SK-N-SH (cell line): ENCODE measurements around the gene CPNE7. TPM values are rescaled to one million over a fixed set of nuclear protein-coding genes. Genes with fewer than 3 reads are reported as not detected.

Experiments used
- CTCF ChIA-PET: fragments of 300-600, 350-600 bp; formaldehyde crosslinking; extraction: SDS; loops from one replicate; lab custom pipeline; 2021; lab: Yijun Ruan, JAX
- POLR2A ChIA-PET: fragments of 350-600 bp; sonication (Branson Sonifier 250); formaldehyde crosslinking; extraction: SDS; loops from one replicate; lab custom pipeline; 2020; ENCODE audit warnings: antibody characterized with exemption, inconsistent platforms; lab: Yijun Ruan, JAX
- DNase-seq: peaks from one replicate; pipeline ENCODE4 v3.0.0; 2012
- H2AFZ ChIP-seq: fragments of 200-600 bp; sonication (generic); 2 replicates; pipeline ENCODE4 v1.8.1; 2016; ENCODE audit warnings: antibody characterized with exemption, mild to moderate bottlenecking, low read depth
- H3F3A ChIP-seq: fragments of 200-600 bp; sonication (generic); replicated peaks from 2 replicates; pipeline ENCODE3; 2016; ENCODE audit warnings: antibody characterized with exemption, mild to moderate bottlenecking; ENCODE audit not compliant: insufficient read depth
- H3K27ac ChIP-seq, 2 experiments: fragments of 200-500 bp in 1 of 2; fragments of 200-600 bp in 1 of 2; sonication (Bioruptor generic) in 1 of 2; sonication (generic), shearing (Covaris generic) in 1 of 2; 2 replicates each; pipeline versions ENCODE4 v1.5.1 to v1.6.1; 2014 to 2016; ENCODE audit warnings: low read depth in 2 of 2, inconsistent platforms in 1 of 2, low read length in 1 of 2, mild to moderate bottlenecking in 1 of 2, mixed read lengths in 1 of 2
- H3K27me3 ChIP-seq: fragments of 200-600 bp; sonication (generic), shearing (Covaris generic); 2 replicates; pipeline ENCODE4 v1.6.1; 2016; ENCODE audit warnings: mixed run types; ENCODE audit not compliant: insufficient read depth
- H3K36me3 ChIP-seq, 2 experiments: fragments of 200-500 bp in 1 of 2; fragments of 200-600 bp in 1 of 2; sonication (Bioruptor generic) in 1 of 2; sonication (generic) in 1 of 2; replicated peaks in 1 of 2; 2 replicates each; pipeline versions ENCODE3 to v1.5.1; 2014 to 2016; ENCODE audit warnings: low read length in 1 of 2, mild to moderate bottlenecking in 1 of 2; ENCODE audit not compliant: insufficient read depth in 2 of 2, control insufficient read depth in 1 of 2
- H3K4me1 ChIP-seq, 2 experiments: fragments of 200-500 bp in 1 of 2; fragments of 200-600 bp in 1 of 2; sonication (Bioruptor generic) in 1 of 2; sonication (generic), shearing (Covaris generic) in 1 of 2; 2 replicates each; pipeline versions ENCODE4 v1.5.1 to v1.6.1; 2014 to 2016; ENCODE audit warnings: low read depth in 1 of 2, low read length in 1 of 2, mixed run types in 1 of 2; ENCODE audit not compliant: insufficient read depth in 2 of 2, control insufficient read depth in 1 of 2
- H3K4me2 ChIP-seq: fragments of 200-600 bp; sonication (generic), shearing (Covaris generic); 2 replicates; pipeline ENCODE4 v1.6.1; 2017; ENCODE audit warnings: mixed run types
- H3K4me3 ChIP-seq, 2 experiments: fragments of 200-500 bp in 1 of 2; fragments of 200-600 bp in 1 of 2; sonication (Bioruptor generic) in 1 of 2; sonication (generic), shearing (Covaris generic) in 1 of 2; 2 replicates each; pipeline versions ENCODE4 v1.5.1 to v1.8.1; 2014 to 2016; ENCODE audit warnings: low read depth in 2 of 2, inconsistent platforms in 1 of 2, low read length in 1 of 2, mild to moderate bottlenecking in 1 of 2, mixed read lengths in 1 of 2, moderate library complexity in 1 of 2
- H3K79me2 ChIP-seq: fragments of 200-600 bp; sonication (generic); 2 replicates; pipeline ENCODE4 v1.8.1; 2017; ENCODE audit warnings: mild to moderate bottlenecking; ENCODE audit not compliant: insufficient read depth
- H3K9ac ChIP-seq: fragments of 200-600 bp; sonication (generic); 2 replicates; pipeline ENCODE4 v1.6.1; 2017; ENCODE audit warnings: mixed run types
- H3K9me2 ChIP-seq: fragments of 200-600 bp; sonication (generic); 2 replicates; pipeline ENCODE4 v1.6.1; 2017; ENCODE audit warnings: mixed run types
- H3K9me3 ChIP-seq: fragments of 200-600 bp; sonication (generic); 2 replicates; pipeline ENCODE4 v1.6.1; 2017; ENCODE audit warnings: mixed run types, mild to moderate bottlenecking, moderate library complexity
- H4K20me1 ChIP-seq: fragments of 200-600 bp; sonication (generic); 2 replicates; pipeline ENCODE4 v1.6.1; 2017; ENCODE audit warnings: mild to moderate bottlenecking, mixed run types; ENCODE audit not compliant: insufficient read depth
- ELF1 ChIP-seq: IDR thresholded peaks from 2 replicates; pipeline ENCODE4 v1.4.0; 2012
- EZH2phosphoT487 ChIP-seq: fragments of 200-600 bp; sonication (generic); IDR thresholded peaks from 2 replicates; pipeline ENCODE4 v1.6.1; 2017; ENCODE audit warnings: low read depth, mixed run types, mild to moderate bottlenecking, antibody characterized with exemption, moderate library complexity, borderline replicate concordance
- FOXJ3 ChIP-seq: sonication (generic); formaldehyde crosslinking; IDR thresholded peaks from 2 replicates; pipeline ENCODE4 v1.5.1; 2020; ENCODE audit warnings: mild to moderate bottlenecking, missing genetic modification reagents
- GATA2 ChIP-seq: sonication (generic); formaldehyde crosslinking; IDR thresholded peaks from 2 replicates; pipeline ENCODE4 v1.5.0; 2020; ENCODE audit warnings: mild to moderate bottlenecking, missing genetic modification reagents
- JUND ChIP-seq: IDR thresholded peaks from 2 replicates; pipeline ENCODE4 v1.4.0; 2012
- MEF2A ChIP-seq: IDR thresholded peaks from 2 replicates; pipeline ENCODE4 v1.4.0; 2012; ENCODE audit warnings: low read depth, borderline replicate concordance
- MXI1 ChIP-seq: IDR thresholded peaks from 2 replicates; pipeline ENCODE4 v1.6.1; 2012; ENCODE audit warnings: mild to moderate bottlenecking, low read depth, low read length, improper control_type of control experiment
- POLR2AphosphoS5 ChIP-seq: IDR thresholded peaks from 2 replicates; pipeline ENCODE4 v1.6.1; 2012; ENCODE audit warnings: low read depth, low read length
- SIN3A ChIP-seq: IDR thresholded peaks from 2 replicates; pipeline ENCODE4 v1.6.1; 2012; ENCODE audit warnings: low read depth, mild to moderate bottlenecking, low read length, moderate library complexity, borderline replicate concordance
- SMC3 ChIP-seq: IDR thresholded peaks from 2 replicates; pipeline ENCODE4 v1.6.1; 2012; ENCODE audit warnings: low read depth, low read length, improper control_type of control experiment
- USF1 ChIP-seq: IDR thresholded peaks from 2 replicates; pipeline ENCODE4 v1.4.0; 2012; ENCODE audit warnings: low read depth, borderline replicate concordance
- USF2 ChIP-seq: fragments of 150-350 bp; IDR thresholded peaks from 2 replicates; pipeline ENCODE4 v1.6.1; 2017; ENCODE audit warnings: antibody characterized with exemption, low read length, low read depth, borderline replicate concordance
- ZBTB33 ChIP-seq: IDR thresholded peaks from 2 replicates; pipeline ENCODE4 v1.4.0; 2012; ENCODE audit warnings: low read depth, borderline replicate concordance
- WGBS: methylation state at CpG from one replicate; pipeline ENCODE4 v1.1.6; 2017; ENCODE audit warnings: low lambda C conversion rate; 5-methylcytosine and 5-hydroxymethylcytosine counted together
- polyA plus RNA-seq, 3 experiments: library from polyadenylated mRNA; depleted of rRNA; stranded (reverse); fragments of >200 nt; gene quantifications; 2 replicates each; pipeline ENCODE4 v1.2.3, GENCODE V29; 2012
- TF ChIP-seq, protein P1 (sequence below): IDR thresholded peaks from 2 replicates; pipeline ENCODE4 v1.6.1; 2012; ENCODE audit warnings: mild to moderate bottlenecking, low read depth, low read length, moderate library complexity

The CPNE7 gene
- polyA plus RNA-seq, 1 of the 3 experiments (the other 2 are of a cell fraction) = 3.9 TPM

- Histone ChIP-seq H3K36me3 (no peaks in the 10 kb centered on the region), H3K4me3 (no peak overlapping the region), H3K9me2 (no peaks in the 10 kb centered on the region), H3K9ac (no peak overlapping the region), H3K27me3 (no peaks in the 10 kb centered on the region), H3K27ac (no peak overlapping the region), H3F3A (peaks cover 5% of the 10 kb centered on the region), H3K79me2 (no peaks in the 10 kb centered on the region), H4K20me1 (no peaks in the 10 kb centered on the region), H3K9me3 (no peaks in the 10 kb centered on the region), H2AFZ (no peak overlapping the region), H3K4me1 (peaks cover 3 to 4% of the 10 kb centered on the region in 2 experiments; a peak in 2 of 4 replicates), H3K4me2 (no peak overlapping the region)
- ChIA-PET POLR2A (no interaction called here), CTCF (interaction anchor here (0.8 kb wide), 1 partner anchor 20 kb away, joined by 3 read pairs; no protein-coding TSS in a partner anchor)
- TF ChIP-seq JUND (no peak), USF1 (no peak), ZBTB33 (no peak), EZH2phosphoT487 (no peak), MEF2A (no peak), POLR2AphosphoS5 (no peak), SMC3 (no peak), GATA2 (CRISPR knock-in tag) (no peak)
- DNase-seq = no peak
- 100% methylated on average over 3 of the region's 19 CpGs for WGBS
Observed at GRCh38 chr16:89596957-89597649, 21.5 kb downstream of the CPNE7 start.

DNA sequence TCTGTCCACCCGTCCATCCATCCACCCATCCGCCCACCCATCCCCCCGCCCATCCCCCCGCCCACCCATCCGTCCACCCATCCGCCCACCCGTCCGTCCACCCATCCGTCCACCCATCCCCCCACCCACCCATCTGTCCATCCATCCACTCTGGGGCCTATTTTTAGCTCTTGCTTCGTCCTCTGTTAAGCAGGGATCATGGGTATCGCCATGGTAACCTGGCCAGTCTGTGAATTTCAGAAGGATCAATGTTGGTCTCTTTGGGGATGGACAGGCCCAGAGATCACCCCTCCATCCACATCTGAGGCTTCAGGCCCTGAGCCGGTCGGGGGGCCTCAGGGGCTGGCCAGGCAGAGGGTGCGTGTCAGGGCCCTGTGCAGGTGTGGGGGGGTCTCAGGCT lies 22.6 kb downstream of the CPNE7 start:
- H3F3A ChIP-seq = peaks cover 15% of the 10 kb centered on the region
- H3K4me2 ChIP-seq = no peak overlapping the region
- no peak for DNase-seq
- TF ChIP-seq, protein P1, sequence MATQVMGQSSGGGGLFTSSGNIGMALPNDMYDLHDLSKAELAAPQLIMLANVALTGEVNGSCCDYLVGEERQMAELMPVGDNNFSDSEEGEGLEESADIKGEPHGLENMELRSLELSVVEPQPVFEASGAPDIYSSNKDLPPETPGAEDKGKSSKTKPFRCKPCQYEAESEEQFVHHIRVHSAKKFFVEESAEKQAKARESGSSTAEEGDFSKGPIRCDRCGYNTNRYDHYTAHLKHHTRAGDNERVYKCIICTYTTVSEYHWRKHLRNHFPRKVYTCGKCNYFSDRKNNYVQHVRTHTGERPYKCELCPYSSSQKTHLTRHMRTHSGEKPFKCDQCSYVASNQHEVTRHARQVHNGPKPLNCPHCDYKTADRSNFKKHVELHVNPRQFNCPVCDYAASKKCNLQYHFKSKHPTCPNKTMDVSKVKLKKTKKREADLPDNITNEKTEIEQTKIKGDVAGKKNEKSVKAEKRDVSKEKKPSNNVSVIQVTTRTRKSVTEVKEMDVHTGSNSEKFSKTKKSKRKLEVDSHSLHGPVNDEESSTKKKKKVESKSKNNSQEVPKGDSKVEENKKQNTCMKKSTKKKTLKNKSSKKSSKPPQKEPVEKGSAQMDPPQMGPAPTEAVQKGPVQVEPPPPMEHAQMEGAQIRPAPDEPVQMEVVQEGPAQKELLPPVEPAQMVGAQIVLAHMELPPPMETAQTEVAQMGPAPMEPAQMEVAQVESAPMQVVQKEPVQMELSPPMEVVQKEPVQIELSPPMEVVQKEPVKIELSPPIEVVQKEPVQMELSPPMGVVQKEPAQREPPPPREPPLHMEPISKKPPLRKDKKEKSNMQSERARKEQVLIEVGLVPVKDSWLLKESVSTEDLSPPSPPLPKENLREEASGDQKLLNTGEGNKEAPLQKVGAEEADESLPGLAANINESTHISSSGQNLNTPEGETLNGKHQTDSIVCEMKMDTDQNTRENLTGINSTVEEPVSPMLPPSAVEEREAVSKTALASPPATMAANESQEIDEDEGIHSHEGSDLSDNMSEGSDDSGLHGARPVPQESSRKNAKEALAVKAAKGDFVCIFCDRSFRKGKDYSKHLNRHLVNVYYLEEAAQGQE = no peak
- TF ChIP-seq EZH2phosphoT487 (no peak), MXI1 (no peak), ELF1 (no peak), USF2 (no peak), FOXJ3 (CRISPR knock-in tag) (no peak), SIN3A (no peak)
- TF ChIP-seq, all 33 proteins: peak for 0
- Histone ChIP-seq H3K27me3 (no peaks in the 10 kb centered on the region), H3K36me3 (no peaks in the 10 kb centered on the region), H3K9me2 (no peaks in the 10 kb centered on the region), H3K4me1 (peaks cover 13 to 14% of the 10 kb centered on the region in 2 experiments; a peak in 3 of 4 replicates), H3K4me3 (no peak overlapping the region), H4K20me1 (no peaks in the 10 kb centered on the region), H3K9me3 (no peaks in the 10 kb centered on the region), H2AFZ (no peak overlapping the region), H3K9ac (no peak overlapping the region), H3K27ac (no peak overlapping the region), H3K79me2 (no peaks in the 10 kb centered on the region)
- ChIA-PET POLR2A (no interaction called here), CTCF (interaction anchor here (0.5 kb wide), 1 partner anchor 387 kb away, joined by 3 read pairs; no protein-coding TSS in a partner anchor)
- WGBS = 58% methylated on average over 14 of the region's 14 CpGs
